HepG2 (cell line): ENCODE results near the gene SRCIN1. TPM values are rescaled to one million over a fixed set of nuclear protein-coding genes. Genes with fewer than 3 reads are reported as not detected.

Source experiments
- AGO2 ChIP-seq: fragments of 200-400 bp; formaldehyde crosslinking; optimal IDR thresholded peaks from 2 replicates; pipeline ENCODE3; 2017; ENCODE audit warnings: mild to moderate bottlenecking, low read depth, low read length, moderate library complexity
- CENPT ChIP-seq: sonication (generic); formaldehyde crosslinking; IDR thresholded peaks from 2 replicates; pipeline ENCODE4 v1.8.0; 2022; ENCODE audit warnings: low read depth, mild to moderate bottlenecking, moderate library complexity, missing genetic modification reagents
- FOXO1 ChIP-seq: sonication (generic); formaldehyde crosslinking; IDR thresholded peaks from 2 replicates; pipeline ENCODE4 v1.4.0; 2020; ENCODE audit warnings: missing genetic modification reagents
- GTF3A ChIP-seq: sonication (generic); formaldehyde crosslinking; conservative IDR thresholded peaks from 2 replicates; pipeline ENCODE4 v1.4.0; 2020; ENCODE audit warnings: mild to moderate bottlenecking, missing genetic modification reagents
- JUN ChIP-seq: sonication (generic); formaldehyde crosslinking; IDR thresholded peaks from 2 replicates; pipeline ENCODE4 v1.4.0; 2020; ENCODE audit warnings: mild to moderate bottlenecking, missing genetic modification reagents
- KAT8 ChIP-seq: IDR thresholded peaks from 2 replicates; pipeline ENCODE4 v1.6.1; 2016; ENCODE audit warnings: missing genetic modification reagents, missing compliant biosample characterization
- MZF1 ChIP-seq: sonication (generic); formaldehyde crosslinking; IDR thresholded peaks from 2 replicates; pipeline ENCODE4 v1.8.1; 2023; ENCODE audit warnings: mild to moderate bottlenecking, missing genetic modification reagents, borderline replicate concordance
- NFAT5 ChIP-seq: sonication (generic); formaldehyde crosslinking; IDR thresholded peaks from 2 replicates; pipeline ENCODE4 v1.4.0; 2020; ENCODE audit warnings: missing genetic modification reagents
- NFKB2 ChIP-seq: sonication (generic); formaldehyde crosslinking; IDR thresholded peaks from 2 replicates; pipeline ENCODE4 v1.4.0; 2020; ENCODE audit warnings: missing genetic modification reagents, borderline replicate concordance
- PCBP1 ChIP-seq: fragments of 200-400 bp; formaldehyde crosslinking; IDR thresholded peaks from 2 replicates; pipeline ENCODE4 v1.6.1; 2017; ENCODE audit warnings: mild to moderate bottlenecking, low read depth, low read length, borderline replicate concordance
- PHF8 ChIP-seq: sonication (generic); formaldehyde crosslinking; IDR thresholded peaks from 2 replicates; pipeline ENCODE4 v1.5.0; 2020; ENCODE audit warnings: missing genetic modification reagents
- SIX4 ChIP-seq: sonication (generic); formaldehyde crosslinking; IDR thresholded peaks from 2 replicates; pipeline ENCODE4 v1.4.0; 2020; ENCODE audit warnings: missing genetic modification reagents
- TCF7L2 ChIP-seq: IDR thresholded peaks from 2 replicates; pipeline ENCODE4 v1.6.1; 2011; ENCODE audit warnings: mild to moderate bottlenecking, low read depth, low read length, moderate library complexity
- TEF ChIP-seq: sonication (generic); formaldehyde crosslinking; IDR thresholded peaks from 2 replicates; pipeline ENCODE4 v1.5.0; 2020; ENCODE audit warnings: missing genetic modification reagents
- TRIM22 ChIP-seq: fragments of 450-650 bp; IDR thresholded peaks from 2 replicates; pipeline ENCODE4 v1.6.1; 2017
- ZFP36L2 ChIP-seq: sonication (generic); formaldehyde crosslinking; IDR thresholded peaks from 2 replicates; pipeline ENCODE4 v1.4.0; 2020; ENCODE audit warnings: missing genetic modification reagents
- ZGPAT ChIP-seq: IDR thresholded peaks from 2 replicates; pipeline ENCODE4 v1.6.1; 2016; ENCODE audit warnings: mild to moderate bottlenecking
- ZNF207 ChIP-seq: fragments of 450-650 bp; IDR thresholded peaks from 2 replicates; pipeline ENCODE4 v1.6.1; 2016; ENCODE audit warnings: antibody characterized with exemption, borderline replicate concordance
- ZNF224 ChIP-seq: sonication (generic); formaldehyde crosslinking; IDR thresholded peaks from 2 replicates; pipeline ENCODE4 v1.5.0; 2020; ENCODE audit warnings: mild to moderate bottlenecking, missing genetic modification reagents
- ZNF503 ChIP-seq: sonication (generic); formaldehyde crosslinking; IDR thresholded peaks from 2 replicates; pipeline ENCODE4 v1.4.0; 2020; ENCODE audit warnings: missing genetic modification reagents
- ZNF552 ChIP-seq: sonication (generic); formaldehyde crosslinking; IDR thresholded peaks from 2 replicates; pipeline ENCODE4 v1.9.0; 2022; ENCODE audit warnings: missing genetic modification reagents, mild to moderate bottlenecking, borderline replicate concordance
- ZNF605 ChIP-seq: sonication (generic); formaldehyde crosslinking; IDR thresholded peaks from 2 replicates; pipeline ENCODE4 v1.8.0; 2022; ENCODE audit warnings: mild to moderate bottlenecking, missing genetic modification reagents
- polyA plus RNA-seq, 8 experiments: library from polyadenylated mRNA; depleted of rRNA in 3 of 8; stranded (reverse) in 7 of 8; unstranded in 1 of 8; fragments of >200 nt; fragmentation: Illumina TruSeq in 4 of 8; extraction: Trizol in 4 of 8; gene quantifications; 2 replicates each; pipeline versions ENCODE4 v1.2.1 to v1.2.3, GENCODE V29; 2011 to 2016; ENCODE audit warnings: low read depth in 4 of 8, missing spikeins in 1 of 8, mixed read lengths in 1 of 8; ENCODE audit not compliant: insufficient read depth in 1 of 8
- total RNA-seq, 5 experiments: library from RNA; depleted of rRNA; stranded (reverse); fragments of >200 nt; fragmentation: Illumina TruSeq; extraction: Trizol; gene quantifications; 2 replicates each; pipeline ENCODE4 v1.2.3, GENCODE V29; 2016; ENCODE audit warnings: low read depth in 1 of 5

SRCIN1 gene
- total and polyA plus RNA-seq, 2 of the 13 experiments (the other 11 are each of a cell fraction or from before 2014, with no cell fraction given): 1.2 to 9.6 TPM

- TF ChIP-seq TEF (CRISPR knock-in tag) (no peak), NFKB2 (0 out of 2 replicates have a peak, but pooled peaks have one; percentile 40), FOXO1 (CRISPR knock-in tag) (no peak), JUN (CRISPR knock-in tag) (no peak), ZGPAT (CRISPR knock-in tag) (no peak), PHF8 (CRISPR knock-in tag) (no peak), CENPT (CRISPR knock-in tag) (peak; percentile 48; the same call in 1 of the 2 replicates), PCBP1 (peak; percentile 83; the same call in 1 of the 2 replicates), ZNF605 (CRISPR knock-in tag) (no peak; the same call in 1 of the 2 replicates), TCF7L2 (no peak), NFAT5 (CRISPR knock-in tag) (no peak), ZNF207 (no peak), MZF1 (CRISPR knock-in tag) (no peak), SIX4 (no peak), ZNF503 (no peak), GTF3A (CRISPR knock-in tag) (0 out of 2 replicates have a peak, but pooled peaks have one; percentile 77), KAT8 (CRISPR knock-in tag) (no peak), ZNF224 (CRISPR knock-in tag) (no peak), TRIM22 (no peak), AGO2 (peak; percentile 28), ZFP36L2 (CRISPR knock-in tag) (no peak), ZNF552 (no peak)
Observed at GRCh38 chr17:38579934-38580333, 25.8 kb downstream of the SRCIN1 start (continued).
